Measurements from ENCODE around the gene SORCS2.

DNA sequence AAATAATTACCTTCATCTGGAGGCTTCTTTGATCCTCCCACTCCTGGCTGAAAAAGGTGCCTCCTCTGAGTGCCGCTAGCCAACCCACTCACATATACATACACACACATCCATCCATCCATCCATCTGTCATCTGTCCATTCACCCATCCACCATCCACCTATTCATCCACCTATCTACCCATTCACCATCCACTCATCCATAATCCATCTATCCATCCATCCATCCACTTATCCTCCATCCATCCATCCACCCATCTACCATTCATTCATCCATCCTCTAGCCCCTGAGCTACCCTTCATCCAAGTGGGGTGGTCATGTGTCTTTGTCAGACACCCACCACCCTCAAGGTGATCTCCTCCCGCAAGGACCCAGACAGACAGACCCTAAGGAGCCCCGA, 423.9 kb downstream of the SORCS2 start:
- TF ChIP-seq, protein P1, sequence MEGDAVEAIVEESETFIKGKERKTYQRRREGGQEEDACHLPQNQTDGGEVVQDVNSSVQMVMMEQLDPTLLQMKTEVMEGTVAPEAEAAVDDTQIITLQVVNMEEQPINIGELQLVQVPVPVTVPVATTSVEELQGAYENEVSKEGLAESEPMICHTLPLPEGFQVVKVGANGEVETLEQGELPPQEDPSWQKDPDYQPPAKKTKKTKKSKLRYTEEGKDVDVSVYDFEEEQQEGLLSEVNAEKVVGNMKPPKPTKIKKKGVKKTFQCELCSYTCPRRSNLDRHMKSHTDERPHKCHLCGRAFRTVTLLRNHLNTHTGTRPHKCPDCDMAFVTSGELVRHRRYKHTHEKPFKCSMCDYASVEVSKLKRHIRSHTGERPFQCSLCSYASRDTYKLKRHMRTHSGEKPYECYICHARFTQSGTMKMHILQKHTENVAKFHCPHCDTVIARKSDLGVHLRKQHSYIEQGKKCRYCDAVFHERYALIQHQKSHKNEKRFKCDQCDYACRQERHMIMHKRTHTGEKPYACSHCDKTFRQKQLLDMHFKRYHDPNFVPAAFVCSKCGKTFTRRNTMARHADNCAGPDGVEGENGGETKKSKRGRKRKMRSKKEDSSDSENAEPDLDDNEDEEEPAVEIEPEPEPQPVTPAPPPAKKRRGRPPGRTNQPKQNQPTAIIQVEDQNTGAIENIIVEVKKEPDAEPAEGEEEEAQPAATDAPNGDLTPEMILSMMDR (IDR thresholded peaks at IDR 0.05; ENCODE audit: control extremely low read depth in 1 of 3, insufficient read depth in 1 of 3, low read depth in 1 of 3, low read length in 3 of 3) = no peak
- TF ChIP-seq POLR2AphosphoS5 (IDR thresholded peaks at IDR 0.05; ENCODE audit: low read depth, low read length) (no peak), POLR2A (IDR thresholded peaks at IDR 0.05; ENCODE audit: control extremely low read depth in 1 of 2, low read depth in 2 of 2, low read length in 2 of 2) (no peak), YY1 (IDR thresholded peaks at IDR 0.05; ENCODE audit: low read depth, low read length) (no peak), NRF1 (IDR thresholded peaks at IDR 0.05; ENCODE audit: low read depth, low read length) (no peak), HDAC2 (IDR thresholded peaks at IDR 0.05; ENCODE audit: borderline replicate concordance in 1 of 2, low read depth in 2 of 2, low read length in 2 of 2) (no peak), CREB1 (IDR thresholded peaks at IDR 0.05) (no peak)
- TF ChIP-seq, protein P2, sequence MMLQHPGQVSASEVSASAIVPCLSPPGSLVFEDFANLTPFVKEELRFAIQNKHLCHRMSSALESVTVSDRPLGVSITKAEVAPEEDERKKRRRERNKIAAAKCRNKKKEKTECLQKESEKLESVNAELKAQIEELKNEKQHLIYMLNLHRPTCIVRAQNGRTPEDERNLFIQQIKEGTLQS (IDR thresholded peaks at IDR 0.05; ENCODE audit: insufficient read depth, low read depth, low read length) = no peak
- TF ChIP-seq, protein P3, sequence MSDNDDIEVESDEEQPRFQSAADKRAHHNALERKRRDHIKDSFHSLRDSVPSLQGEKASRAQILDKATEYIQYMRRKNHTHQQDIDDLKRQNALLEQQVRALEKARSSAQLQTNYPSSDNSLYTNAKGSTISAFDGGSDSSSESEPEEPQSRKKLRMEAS (IDR thresholded peaks at IDR 0.05) = no peak
